ENCODE measurements around the gene ALK.

ALK gene

GRCh38 chr2:29573147-29573546, 348.2 kb downstream of the ALK start:
- DNase-seq, result no peak

- DNase-seq, result no peak
Measured at GRCh38 chr2:29570539-29570938, 350.8 kb downstream of the ALK start.

- no peak for DNase-seq
Measured at GRCh38 chr2:29567906-29568520, 353.4 kb downstream of the ALK start.

DNA sequence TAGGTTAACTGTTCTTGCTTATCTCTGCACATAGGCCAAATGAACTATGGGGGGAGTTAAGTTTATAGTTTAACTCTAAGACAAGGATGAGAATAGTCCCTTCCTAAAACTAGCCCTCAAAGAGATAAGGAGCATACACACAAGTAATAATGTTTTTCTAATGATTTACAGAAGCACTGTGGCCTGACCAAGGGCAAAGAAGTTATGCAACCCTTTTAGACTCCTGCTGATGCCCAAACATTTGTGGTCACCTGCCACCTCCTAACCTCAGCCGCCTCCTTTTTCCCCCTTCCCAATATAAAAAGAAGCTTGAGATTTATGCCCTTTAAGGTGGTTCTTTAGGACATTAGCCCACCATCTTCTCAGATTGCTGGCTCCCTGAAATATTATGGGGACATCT, 357.7 kb downstream of the ALK start:
- no peak for DNase-seq

GRCh38 chr2:29562896-29563295, 358.5 kb downstream of the ALK start:
- no peak for DNase-seq

- DNase-seq, result no peak
Measured at GRCh38 chr2:29562319-29562718, 359.1 kb downstream of the ALK start.

DNA sequence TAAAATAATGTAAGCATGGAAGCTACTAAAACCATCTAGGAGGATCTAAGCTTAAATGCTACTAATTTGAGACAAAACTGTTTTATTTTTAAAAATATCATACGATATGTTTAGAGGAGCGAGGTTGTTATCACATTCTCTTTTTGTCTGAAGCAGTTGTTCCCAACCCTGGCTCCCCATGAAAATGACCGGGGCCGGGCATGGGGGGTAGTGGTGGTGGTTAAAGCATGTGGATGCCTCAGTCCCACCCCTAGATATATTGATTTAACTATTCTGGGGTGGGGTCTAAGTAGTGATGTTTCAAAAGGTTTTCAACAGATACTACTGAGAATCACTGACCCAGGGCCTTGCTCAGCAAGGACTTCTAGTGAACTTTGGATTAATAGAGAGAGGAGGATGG, 359.8 kb downstream of the ALK start:
- DNase-seq, result no peak

GRCh38 chr2:29561181-29561580, 360.2 kb downstream of the ALK start:
- DNase-seq, result peak; percentile 65 to 69

GRCh38 chr2:29560566-29560965, 360.8 kb downstream of the ALK start:
- no peak for DNase-seq

DNA sequence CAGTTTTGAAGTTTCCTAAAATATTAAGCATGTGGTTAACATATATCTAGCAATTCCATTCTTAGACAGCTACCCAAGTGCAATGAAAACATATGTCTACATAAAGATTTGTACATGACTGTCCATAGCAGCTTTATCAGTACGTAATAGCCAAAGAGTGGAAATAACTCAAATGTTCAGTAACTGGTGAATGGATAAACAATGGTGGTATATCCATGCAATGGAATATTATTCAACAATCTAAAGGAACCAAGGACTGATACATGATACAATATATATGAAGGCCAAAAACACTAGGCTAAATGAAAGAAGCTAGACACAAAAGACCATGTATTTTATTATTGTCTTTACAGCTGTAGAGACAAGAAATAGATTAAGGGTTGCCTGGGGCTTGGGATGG, 361.4 kb downstream of the ALK start:
- no peak for DNase-seq

DNA sequence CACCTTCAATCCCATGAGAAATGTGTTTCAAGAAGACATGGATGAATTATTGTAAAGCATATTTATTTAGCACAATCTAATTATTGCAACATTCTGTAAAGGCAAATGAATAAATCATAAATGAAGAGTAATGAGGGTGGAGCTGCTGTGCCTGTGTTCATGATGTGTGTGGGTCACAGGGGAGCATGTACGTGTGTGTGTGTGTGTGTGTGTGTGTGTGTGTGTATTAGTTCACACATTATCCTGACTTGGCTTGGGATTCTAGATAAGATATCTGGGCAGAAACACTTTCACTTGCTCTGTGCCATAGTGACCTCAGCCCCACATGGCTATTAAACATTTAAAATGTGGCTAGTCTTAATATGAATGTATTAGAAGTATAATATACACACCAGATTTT, 361.8 kb downstream of the ALK start:
- no peak for DNase-seq

DNA sequence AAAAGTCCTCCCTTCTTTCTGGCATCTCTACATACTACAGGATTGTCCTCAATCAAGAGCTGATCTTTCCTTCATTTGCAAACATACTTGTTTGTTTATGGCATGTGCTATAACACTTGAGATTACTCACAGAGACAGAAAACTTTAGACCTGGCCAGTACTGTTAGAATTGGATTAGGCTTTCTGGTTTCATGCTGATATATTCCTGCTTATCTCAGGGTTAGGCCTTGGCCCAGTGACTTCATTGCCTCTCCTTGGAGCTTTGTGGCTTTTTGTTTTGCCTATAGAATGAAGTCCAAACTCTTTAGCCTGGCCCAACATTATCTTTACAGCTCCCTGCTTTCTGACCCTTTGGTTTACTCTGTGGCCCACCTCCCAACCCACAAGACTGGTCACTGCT, 363.3 kb downstream of the ALK start:
- DNase-seq, result no peak

DNA sequence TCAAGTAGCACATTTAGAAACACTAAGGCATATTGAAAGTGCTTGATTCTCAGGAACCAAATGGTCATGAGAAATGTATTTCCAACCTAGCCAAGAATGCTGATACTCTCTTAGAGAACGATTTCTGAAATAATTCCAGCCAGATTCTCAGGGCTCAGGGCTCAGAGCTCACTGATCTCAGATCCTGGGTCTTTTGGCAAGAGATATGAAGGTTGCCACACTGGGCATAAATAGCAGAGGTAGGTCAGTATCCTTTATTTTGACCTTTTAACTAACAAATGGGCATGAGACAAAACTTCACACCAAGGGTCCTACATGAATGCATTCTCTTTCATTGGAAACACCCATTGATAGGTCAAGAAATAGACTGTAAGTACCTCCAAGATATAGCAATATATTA, 364.1 kb downstream of the ALK start:
- no peak for DNase-seq

DNA sequence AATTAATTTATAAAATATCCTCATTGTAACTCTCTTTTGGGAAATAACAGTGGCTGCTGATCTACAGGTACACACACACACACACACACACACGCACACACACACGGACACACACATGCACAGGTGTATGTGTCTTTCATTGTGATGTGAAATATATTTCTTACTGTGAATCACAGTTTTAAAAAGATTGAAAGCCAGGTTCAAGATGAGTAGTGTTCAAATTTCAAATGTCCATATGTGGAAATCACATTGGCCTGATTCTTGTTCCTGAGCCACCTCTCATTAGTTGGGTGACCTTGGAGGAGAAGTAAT, 372.4 kb downstream of the ALK start:
- DNase-seq, result no peak

GRCh38 chr2:29544917-29545316, 376.5 kb downstream of the ALK start:
- no peak for DNase-seq

- DNase-seq, result no peak
Measured at GRCh38 chr2:29544031-29544430, 377.4 kb downstream of the ALK start.

GRCh38 chr2:29535188-29535587, 386.2 kb downstream of the ALK start:
- DNase-seq, result no peak

GRCh38 chr2:29532436-29532835, 388.9 kb downstream of the ALK start:
- no peak for DNase-seq

DNA sequence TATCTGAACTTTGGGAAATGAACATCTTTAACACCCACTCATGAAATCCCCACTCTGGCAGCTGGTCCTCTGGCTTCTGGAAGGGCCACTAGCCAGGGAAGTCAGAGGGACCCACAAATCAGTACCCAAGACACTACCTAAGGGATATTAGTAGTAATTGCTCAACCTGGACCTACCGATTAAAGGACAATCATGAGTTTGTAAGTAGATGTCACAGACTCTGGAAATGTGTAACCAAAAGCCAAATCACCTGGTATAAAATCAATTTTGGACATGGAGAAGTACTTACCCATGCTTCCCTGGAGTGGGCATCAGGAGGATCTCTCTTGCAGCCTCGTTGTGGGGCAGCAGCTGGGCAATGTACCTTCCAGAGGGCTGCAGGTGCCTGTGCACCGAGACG, 389.8 kb downstream of the ALK start:
- DNase-seq, result no peak

DNA sequence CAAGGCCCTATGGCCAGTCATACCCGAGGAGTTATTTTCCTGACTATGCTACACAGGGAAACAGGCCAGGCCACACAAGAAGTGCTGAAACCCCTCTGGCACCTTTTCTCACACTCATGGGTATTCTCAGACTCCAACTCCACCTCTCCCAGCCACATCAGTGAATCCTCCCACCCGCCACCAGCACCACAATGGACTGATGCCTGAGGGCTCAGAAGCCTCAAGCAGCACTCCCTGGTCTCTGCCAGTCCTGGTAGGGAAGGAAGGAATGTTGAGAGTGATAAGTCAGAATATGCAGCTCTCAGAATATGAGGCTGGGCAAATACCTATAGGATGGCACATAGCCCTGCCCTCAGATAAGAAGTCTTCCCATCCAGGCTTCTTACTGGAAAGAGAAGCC, 391.1 kb downstream of the ALK start:
- DNase-seq, result no peak

- peak; percentile 54 to 89 for DNase-seq
Measured at GRCh38 chr2:29528891-29529520, 392.4 kb downstream of the ALK start.

- no peak for DNase-seq
Measured at GRCh38 chr2:29528371-29528770, 393.0 kb downstream of the ALK start.

GRCh38 chr2:29527947-29528346, 393.4 kb downstream of the ALK start:
- no peak for DNase-seq

- DNase-seq, result no peak
Measured at GRCh38 chr2:29526587-29527586, 394.5 kb downstream of the ALK start.
